SK-N-MC (cell line): Measurements from ENCODE around the gene WDTC1.
"Not testable (repeated sequence)": the region's sequence is repeated elsewhere in the genome, so short reads cannot be mapped to it uniquely, and the experiment has no call there.

Experiments
- DNase-seq: peaks from one replicate; pipeline ENCODE4 v3.0.0-alpha.2; 2011; ENCODE audit warnings: low read depth, low spot score
- H3K27ac ChIP-seq: fragments of 200-600 bp; sonication (generic); 2 replicates; pipeline ENCODE4 v1.5.1; 2016; ENCODE audit warnings: mixed run types
- H3K36me3 ChIP-seq: fragments of 200-600 bp; sonication (generic); 2 replicates; pipeline ENCODE4 v1.6.1; 2017; ENCODE audit warnings: antibody characterized with exemption, low read length, mixed read lengths; ENCODE audit not compliant: insufficient read depth
- H3K4me3 ChIP-seq: fragments of 200-600 bp; sonication (generic); 2 replicates; pipeline ENCODE4 v1.5.1; 2016
- H3K9ac ChIP-seq: fragments of 200-600 bp; sonication (generic); 2 replicates; pipeline ENCODE4 v1.8.0; 2017; ENCODE audit warnings: mixed run types, mixed read lengths; ENCODE audit not compliant: insufficient read length
- H3K9me3 ChIP-seq: fragments of 200-600 bp; sonication (generic); 2 replicates; pipeline ENCODE4 v1.6.1; 2017; ENCODE audit warnings: low read depth, mild to moderate bottlenecking, antibody characterized with exemption, low read length, moderate library complexity, mixed read lengths
- EZH2 ChIP-seq: fragments of 200-600 bp; sonication (generic); IDR thresholded peaks from one replicate; pipeline ENCODE4 v1.6.1; 2017; ENCODE audit warnings: antibody characterized with exemption
- FOXP2 ChIP-seq: optimal IDR thresholded peaks from 2 replicates; pipeline ENCODE3; 2011; ENCODE audit warnings: mild to moderate bottlenecking, moderate library complexity; ENCODE audit not compliant: insufficient read depth; ENCODE audit errors: extremely low read length, control extremely low read depth
- POLR2AphosphoS5 ChIP-seq: IDR thresholded peaks from 2 replicates; pipeline ENCODE4 v1.6.1; 2012; ENCODE audit warnings: mild to moderate bottlenecking, low read depth, low read length, borderline replicate concordance

WDTC1 gene

DNA sequence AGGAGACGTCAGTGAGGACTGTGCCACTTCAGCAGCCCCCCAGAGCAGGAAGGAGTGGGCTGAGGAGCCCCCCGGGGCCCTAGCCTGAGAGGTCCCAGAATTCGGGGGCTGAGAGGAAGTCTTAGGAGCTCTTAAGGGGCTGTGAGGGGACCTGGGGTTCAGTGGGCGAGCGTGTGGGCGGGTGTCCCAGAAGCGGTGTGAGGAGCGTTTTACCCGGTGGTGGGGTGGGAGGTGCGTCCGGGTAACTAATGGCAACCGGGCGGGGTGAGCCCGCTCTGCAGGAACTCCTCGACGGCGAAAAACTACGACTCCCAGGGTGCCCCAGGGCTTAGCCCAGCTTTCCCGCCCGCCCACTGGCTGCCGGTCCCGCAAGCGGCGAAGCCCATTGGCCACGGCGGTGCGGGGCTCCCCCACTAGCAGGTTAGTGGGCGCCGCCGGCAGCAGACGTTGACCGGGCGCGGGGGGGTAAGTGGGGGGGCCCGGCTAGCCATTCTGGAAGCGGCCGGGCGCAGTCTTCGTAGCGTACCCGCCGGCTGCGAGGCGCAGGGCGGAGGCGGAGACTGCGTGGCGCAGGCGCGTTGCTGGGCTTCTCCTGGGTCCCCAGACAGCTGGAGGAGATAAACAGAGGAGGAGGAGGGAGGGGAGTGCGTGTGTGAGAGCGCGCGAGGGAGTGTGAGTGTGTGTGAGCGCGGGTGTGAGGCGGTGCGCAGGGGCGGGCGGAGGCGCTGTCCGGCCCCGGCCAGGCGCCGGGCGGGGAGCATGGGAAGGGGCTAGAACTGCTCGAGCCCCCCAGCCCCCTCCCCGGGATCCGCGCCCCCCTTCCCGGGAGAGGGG is at the start of gene WDTC1:
TSS of gene WDTC1 (plus strand) at position 584 of the 834 bp plus-strand sequence. CDS start 26,423 bp downstream, outside the sequence.
- Histone ChIP-seq H3K4me3 (peak within 1 kb of the TSS; percentile 88), H3K9ac (peak within 1 kb of the TSS; percentile 67), H3K27ac (no peak within 1 kb of the TSS), H3K36me3 (no peaks in the 10 kb centered on the region), H3K9me3 (no peaks in the 10 kb centered on the region)
- TF ChIP-seq FOXP2: peak; percentile 90
- TF ChIP-seq EZH2: no peak
- TF ChIP-seq POLR2AphosphoS5: peak; percentile 55; the same call in 1 of the 2 replicates
- peak; percentile 59 for DNase-seq

DNA sequence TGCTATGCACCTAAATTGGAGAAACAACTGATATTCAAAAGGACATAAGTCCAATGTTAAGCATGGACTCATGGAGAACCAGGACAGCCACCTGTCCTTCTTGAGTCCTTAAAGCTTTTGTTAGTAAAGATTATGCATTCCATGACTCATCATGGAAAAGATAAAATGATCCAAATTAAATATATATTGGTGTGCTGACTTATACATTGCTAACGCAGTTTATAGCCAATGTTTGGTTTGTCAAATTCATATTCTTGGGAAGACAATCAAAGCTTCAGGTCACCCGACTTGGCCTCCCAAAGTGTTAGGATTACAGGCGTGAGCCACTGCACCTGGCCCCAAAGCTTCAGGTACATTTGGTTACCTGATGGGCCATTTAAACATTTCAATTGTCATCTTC is 49.8 kb upstream of the WDTC1 start:
- H3K4me3 ChIP-seq, DNase-seq, H3K9me3 ChIP-seq, H3K9ac ChIP-seq, H3K36me3 ChIP-seq, H3K27ac ChIP-seq: not testable (repeated sequence)

- Histone ChIP-seq H3K36me3 (no peaks in the 10 kb centered on the region), H3K9me3 (no peaks in the 10 kb centered on the region), H3K9ac (no peak overlapping the region), H3K4me3 (no peak overlapping the region), H3K27ac (no peak overlapping the region)
- DNase-seq: no peak
- TF ChIP-seq EZH2 (no peak), POLR2AphosphoS5 (no peak), FOXP2 (no peak)
These were observed 42.3 kb upstream of the WDTC1 start for GRCh38 chr1:27192039-27192529.

- Histone ChIP-seq H3K9ac (no peak overlapping the region), H3K9me3 (no peaks in the 10 kb centered on the region), H3K4me3 (no peak overlapping the region), H3K36me3 (no peaks in the 10 kb centered on the region), H3K27ac (no peak overlapping the region)
- TF ChIP-seq EZH2 (no peak), FOXP2 (no peak), POLR2AphosphoS5 (no peak)
- no peak for DNase-seq
These were observed 41.2 kb upstream of the WDTC1 start for GRCh38 chr1:27193194-27193593.

GRCh38 chr1:27201295-27201694 is 33.1 kb upstream of the WDTC1 start:
- no peak overlapping the region for H3K4me3 ChIP-seq
- no peak for DNase-seq
- H3K36me3 ChIP-seq: no peaks in the 10 kb centered on the region
- TF ChIP-seq EZH2 (no peak), POLR2AphosphoS5 (no peak), FOXP2 (no peak)
- no peaks in the 10 kb centered on the region for H3K9me3 ChIP-seq
- no peak overlapping the region for H3K9ac ChIP-seq
- H3K27ac ChIP-seq: no peak overlapping the region

- Histone ChIP-seq H3K9ac (no peak overlapping the region), H3K36me3 (no peaks in the 10 kb centered on the region), H3K4me3 (no peak overlapping the region), H3K9me3 (no peaks in the 10 kb centered on the region), H3K27ac (no peak overlapping the region)
- DNase-seq: no peak
- no peak for TF ChIP-seq FOXP2
- no peak for TF ChIP-seq EZH2
- TF ChIP-seq POLR2AphosphoS5: no peak
These were observed 30.5 kb upstream of the WDTC1 start for GRCh38 chr1:27203946-27204345.

DNA sequence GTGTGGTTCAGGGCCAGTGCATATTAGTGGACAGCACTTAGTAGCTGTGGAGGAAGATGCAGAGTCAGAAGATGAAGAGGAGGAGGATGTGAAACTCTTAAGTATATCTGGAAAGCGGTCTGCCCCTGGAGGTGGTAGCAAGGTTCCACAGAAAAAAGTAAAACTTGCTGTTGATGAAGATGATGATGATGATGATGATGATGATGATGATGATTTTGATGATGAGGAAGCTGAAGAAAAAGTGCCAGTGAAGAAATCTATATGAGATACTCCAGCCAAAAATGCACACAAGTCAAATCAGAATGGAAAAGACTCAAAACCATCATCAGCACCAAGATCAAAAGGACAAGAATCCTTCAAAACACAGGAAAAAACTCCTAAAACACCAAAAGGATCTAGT is 27.2 kb upstream of the WDTC1 start:
- not testable (repeated sequence) for H3K27ac ChIP-seq, H3K4me3 ChIP-seq, H3K9me3 ChIP-seq

DNA sequence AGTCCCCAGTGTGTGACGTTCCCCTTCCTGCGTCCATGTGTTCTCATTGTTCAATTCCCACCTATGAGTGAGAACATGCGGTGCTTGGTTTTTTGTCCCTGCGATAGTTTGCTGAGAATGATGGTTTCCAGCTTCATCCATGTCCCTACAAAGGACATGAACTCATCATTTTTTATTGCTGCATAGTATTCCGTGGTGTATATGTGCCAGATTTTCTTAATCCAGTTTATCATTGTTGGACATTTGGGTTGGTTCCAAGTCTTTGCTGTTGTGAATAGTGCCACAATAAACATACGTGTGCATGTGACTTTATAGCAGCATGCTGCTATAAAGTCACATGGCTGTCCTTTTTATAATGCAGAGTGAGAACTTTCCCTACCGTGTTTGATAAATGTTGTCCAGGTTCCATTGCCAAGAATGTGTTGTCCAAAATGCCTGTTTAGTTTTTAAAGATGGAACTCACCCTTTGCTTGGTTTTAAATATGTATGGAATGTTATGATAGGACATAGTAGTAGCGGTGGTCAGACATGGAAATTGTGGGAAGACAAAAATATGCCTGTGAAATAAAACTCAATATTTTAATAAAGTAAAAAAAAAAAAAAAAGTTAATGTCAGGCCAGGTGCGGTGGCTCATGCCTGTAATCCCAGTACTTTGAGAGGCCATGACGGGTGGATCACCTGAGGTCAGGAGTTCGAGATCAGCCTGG is 26.1 kb upstream of the WDTC1 start:
- not testable (repeated sequence) for H3K9me3 ChIP-seq, H3K4me3 ChIP-seq, DNase-seq, H3K9ac ChIP-seq, H3K27ac ChIP-seq, H3K36me3 ChIP-seq

More for the DNA sequence above, 27.2 kb upstream of the WDTC1 start:
- H3K36me3 ChIP-seq, DNase-seq, H3K9ac ChIP-seq: not testable (repeated sequence)

GRCh38 chr1:27216466-27216865 is 18.0 kb upstream of the WDTC1 start:
- H3K9me3 ChIP-seq: no peaks in the 10 kb centered on the region
- H3K27ac ChIP-seq: no peak overlapping the region
- DNase-seq: no peak
- no peak overlapping the region for H3K9ac ChIP-seq
- H3K4me3 ChIP-seq: no peak overlapping the region
- TF ChIP-seq FOXP2 (no peak), POLR2AphosphoS5 (no peak), EZH2 (no peak)
- H3K36me3 ChIP-seq: no peaks in the 10 kb centered on the region
